ENCODE measurements around the gene MYO16.
"Not testable (repeated sequence)": the region's sequence is repeated elsewhere in the genome, so short reads cannot be mapped to it uniquely, and the experiment has no call there.

MYO16 gene

DNA sequence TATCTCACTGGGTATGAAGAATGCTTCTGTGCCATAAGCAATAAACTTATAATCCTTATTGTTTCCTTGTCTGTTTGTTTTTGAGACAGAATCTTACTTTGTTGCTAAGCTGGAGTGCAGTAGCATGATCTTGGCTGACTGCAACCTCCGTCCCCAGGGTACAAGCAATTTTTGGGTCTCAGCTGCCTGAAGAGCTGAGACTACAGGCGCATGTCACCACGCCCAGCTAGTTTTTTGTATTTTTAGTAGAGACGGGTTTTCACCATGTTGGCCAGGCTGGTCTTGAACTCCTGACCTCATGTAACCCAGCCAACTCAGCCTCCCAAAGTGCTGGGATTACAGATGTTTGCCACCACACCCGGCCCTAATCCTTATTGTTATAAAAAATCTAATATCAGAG lies 112.5 kb downstream of the MYO16 start:
- no peak for DNase-seq (ENCODE audit: low read depth in 2 of 2)

DNA sequence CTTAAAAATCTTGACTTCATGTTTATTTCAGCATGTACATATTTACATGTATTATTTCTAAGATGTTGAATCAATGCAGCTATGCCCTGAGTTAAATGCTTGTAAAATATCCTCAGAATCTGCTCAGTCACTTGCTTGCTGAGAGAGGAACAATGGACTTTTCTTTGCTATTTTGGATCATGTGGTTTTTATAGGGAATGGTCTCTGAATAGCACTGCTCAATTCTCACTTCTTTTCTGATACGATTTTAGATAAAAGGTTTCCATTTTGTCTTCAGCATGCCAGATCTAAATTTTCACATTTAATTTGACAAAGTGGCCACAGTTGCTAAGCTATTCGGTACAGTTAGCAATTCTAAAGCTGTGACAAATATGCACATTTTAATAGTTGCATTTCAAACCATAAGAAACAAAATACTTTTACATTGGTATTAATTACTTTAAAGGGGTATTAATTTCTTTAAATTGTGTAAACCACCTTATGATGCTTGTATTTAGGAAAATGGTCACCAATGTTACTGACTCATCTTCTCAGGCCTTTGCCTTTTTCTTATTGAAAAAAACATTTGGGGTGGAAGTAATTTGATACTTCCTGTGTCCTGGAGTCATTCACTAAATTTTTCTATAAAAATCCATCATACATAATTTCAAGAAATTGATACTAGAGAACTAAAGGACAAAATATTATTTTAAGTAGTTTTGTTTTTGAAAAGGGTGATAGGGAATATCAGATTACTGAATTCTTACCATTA lies 113.5 kb downstream of the MYO16 start:
- no peak for DNase-seq (ENCODE audit: low read depth in 2 of 2)

DNA sequence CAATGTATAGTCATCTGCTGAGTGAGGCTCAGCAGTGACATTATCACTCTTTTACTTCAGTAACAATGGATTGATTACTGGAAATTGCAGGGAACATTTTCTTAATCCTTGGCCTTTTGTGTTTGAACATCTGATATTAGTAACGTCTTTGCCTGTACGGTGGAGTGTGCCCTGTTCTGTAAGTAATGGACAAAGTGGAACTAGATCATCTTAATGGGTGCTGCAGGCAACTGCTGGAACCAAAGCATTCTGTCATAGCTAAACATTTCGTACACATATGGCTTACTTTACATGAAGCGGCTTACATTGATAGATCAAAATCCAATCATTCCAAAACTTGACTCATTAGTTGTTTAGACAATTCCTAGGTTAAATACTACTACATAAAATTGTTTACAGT lies 114.1 kb downstream of the MYO16 start:
- DNase-seq (ENCODE audit: low read depth in 2 of 2), result no peak

DNA sequence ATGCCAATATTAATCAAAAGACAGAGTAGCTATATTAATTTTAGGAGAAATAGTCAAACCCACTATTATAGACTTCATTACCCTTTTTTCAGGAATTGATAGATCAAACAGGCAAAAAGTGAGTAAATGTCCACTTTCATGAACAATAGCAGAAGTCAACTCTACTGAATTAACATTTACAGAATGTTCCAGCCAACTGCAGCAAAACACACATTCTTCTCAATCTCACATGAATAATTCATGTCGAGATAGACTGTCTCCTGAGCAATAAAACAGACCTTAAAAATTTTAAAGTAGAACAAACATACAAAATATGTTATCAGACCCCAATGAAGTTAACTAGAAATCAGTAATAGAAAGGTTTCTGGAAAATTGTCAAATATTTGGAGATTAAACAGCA lies 118.4 kb downstream of the MYO16 start:
- DNase-seq (ENCODE audit: low read depth in 2 of 2), result no peak

DNA sequence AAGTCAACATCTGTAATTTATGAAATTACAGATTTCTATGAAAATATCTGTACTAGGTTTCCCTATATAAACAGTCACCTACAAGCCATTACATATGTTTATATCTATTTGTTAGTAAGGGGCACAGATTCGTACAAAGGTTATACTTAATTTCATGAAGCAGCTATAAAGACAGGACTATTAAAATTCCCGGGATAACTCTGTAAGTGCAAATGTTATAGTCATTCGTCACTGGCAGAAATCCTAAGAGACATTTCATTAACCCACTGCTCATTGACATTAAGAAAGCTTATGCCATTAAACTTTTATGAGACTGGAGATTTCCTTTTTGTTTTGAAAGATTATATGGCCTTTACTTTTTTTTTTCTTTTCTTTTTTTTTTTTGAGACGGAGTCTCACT lies 122.9 kb downstream of the MYO16 start:
- no peak for DNase-seq (ENCODE audit: low read depth in 2 of 2)

DNA sequence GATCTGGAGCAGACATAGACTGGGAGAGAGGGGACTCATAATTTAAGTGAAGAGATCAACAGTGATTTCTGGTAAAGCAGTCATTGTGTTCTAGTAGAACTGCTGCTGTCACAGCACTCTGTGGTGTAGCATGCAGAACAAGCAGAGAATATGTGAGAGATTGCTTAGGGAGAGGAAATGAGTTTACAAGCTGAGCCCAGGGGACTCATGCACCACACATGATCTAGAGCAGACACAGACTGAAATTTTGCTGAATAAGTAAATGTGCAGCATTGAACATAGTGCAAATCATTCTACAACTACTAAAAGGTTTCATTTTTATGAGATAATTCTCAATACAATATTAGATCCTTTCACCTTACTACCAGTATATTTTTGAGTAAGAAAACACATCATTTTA lies 125.7 kb downstream of the MYO16 start:
- no peak for DNase-seq (ENCODE audit: low read depth in 2 of 2)

DNA sequence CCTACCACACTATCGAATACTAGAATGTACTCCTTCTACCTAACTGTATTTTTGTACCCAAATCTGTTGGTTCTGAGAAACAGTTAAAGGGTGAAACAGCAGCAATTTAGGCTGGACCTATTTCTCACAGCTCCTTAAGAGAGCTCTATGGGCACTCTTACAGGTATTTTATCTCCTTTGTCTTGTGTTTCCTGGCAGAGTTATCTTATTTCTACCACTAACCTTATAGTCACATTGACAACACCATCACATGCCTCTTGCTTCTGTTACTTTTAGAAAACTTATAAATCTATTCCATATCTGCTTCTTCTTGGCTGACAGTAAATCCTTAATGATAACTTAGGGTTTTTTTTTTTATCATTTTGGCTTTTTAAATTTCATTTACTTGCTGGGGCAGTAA lies 130.7 kb downstream of the MYO16 start:
- DNase-seq (ENCODE audit: low read depth in 2 of 2), result no peak

DNA sequence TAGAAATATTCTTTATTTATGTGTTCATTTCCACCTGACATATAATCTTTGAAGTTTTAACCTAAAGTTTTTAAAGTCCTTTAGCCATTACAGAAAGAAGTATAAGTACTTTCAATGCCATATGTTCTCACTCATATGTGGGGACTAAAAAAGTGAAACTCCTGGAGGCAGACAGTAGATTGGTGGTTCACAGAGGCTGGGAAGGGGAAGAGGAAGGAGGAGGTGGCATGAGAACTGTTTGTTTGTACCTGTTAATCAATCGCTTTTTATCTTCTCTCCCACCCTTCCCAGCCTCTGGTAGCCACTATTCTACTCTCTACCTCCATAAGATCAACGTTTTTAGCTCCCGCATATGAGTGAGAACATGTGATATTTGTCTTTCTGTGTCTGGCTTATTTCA lies 131.1 kb downstream of the MYO16 start:
- no peak for DNase-seq (ENCODE audit: low read depth in 2 of 2)

DNA sequence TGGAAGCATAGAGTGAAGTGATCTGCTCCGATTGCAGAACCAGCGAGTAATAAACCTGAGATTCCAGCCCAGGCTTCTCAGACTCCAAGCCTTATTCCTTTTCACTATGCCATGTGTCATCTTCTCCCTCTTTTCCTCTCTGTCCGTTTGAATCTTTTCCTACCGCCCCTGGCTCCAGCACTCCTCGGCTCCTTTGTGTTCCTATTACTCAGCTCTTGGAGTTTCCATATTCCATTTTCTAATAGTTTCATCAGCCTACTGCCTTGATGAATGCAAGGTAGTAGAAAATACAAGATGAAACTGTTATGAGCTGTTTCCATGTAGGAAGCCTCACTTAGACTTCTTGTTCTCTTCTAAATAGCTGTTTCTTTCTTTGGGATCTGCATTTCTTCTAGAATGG lies 138.6 kb downstream of the MYO16 start:
- DNase-seq (ENCODE audit: low read depth in 2 of 2), result no peak

DNA sequence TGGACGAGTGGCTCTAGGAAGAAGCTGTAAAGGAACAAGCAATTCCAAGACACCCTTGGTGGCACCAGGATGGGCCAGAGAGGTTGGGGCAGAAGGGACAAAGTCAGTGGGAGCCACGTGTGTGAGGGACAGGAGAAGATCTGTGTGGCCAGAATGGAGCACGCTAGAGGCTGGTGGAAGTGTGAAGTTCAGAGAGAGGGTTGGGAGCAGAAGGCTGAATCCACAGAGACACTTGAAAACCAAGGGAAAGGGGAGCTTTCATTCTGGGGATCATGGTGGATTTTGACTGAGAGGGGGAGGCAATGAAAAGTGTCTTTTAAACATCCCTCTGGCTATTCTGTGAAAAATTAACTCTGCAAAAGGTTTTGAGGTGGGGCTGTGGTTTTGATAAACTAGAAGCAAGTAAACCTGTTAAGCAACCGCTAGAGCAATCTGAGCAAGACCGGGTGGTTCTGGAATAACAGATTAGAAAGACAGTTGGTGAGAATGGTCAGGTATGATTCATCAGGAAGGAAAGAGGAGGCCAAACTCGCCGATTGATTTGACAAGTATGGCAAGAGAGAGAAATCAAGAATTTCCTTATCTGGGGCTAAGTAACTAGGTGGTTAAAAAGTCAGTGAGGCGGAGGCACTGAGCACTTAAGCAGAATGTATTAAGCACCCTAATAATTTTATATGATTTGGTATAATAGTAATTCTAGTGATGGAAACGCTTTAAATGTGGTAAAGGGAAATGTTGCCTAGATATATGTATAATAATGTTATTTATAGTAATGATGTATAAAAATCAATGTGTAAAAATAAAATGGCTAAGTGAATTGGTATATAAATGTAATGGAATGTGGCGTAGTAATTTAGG lies 140.0 kb downstream of the MYO16 start:
- no peak for DNase-seq (ENCODE audit: low read depth in 2 of 2)

DNA sequence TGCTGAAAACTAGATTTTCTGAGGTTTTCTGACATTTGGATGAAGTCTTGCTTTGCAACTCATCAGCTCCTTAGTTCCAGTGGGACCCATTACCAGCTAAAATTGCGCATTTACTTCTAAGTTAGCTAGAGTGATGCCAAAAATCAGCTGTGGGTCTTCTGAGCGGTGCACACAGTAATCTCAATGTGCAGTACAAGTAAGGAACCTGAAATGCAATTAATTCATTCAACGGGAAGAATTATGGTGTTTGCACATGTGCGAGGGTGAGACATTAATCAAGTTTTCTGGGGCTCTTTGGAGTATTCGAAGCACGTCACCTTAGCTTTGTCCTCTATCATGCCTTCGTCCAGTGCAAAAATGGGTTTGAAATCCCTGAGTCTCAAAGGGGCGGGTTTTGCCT lies 146.2 kb downstream of the MYO16 start:
- no peak for DNase-seq (ENCODE audit: low read depth in 2 of 2)

DNA sequence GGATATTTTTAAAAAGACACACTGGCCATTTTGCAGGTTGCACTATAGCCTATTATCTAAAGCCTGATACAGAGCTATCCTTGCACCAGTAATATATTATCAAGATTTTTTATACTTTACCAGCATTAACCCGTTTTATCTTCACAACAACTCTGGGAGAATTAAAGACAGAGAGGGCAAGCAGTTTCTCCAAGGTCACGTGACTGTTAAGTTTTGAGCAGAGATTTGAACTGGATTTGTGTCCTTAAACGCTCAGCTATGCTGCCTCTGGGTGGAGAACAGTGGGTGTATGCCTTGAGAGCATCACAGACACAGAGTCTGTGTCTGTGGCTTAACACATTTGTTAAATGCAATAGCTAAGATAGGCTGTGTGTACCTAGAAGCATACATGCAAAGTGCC lies 147.2 kb downstream of the MYO16 start:
- no peak for DNase-seq (ENCODE audit: low read depth in 2 of 2)

DNA sequence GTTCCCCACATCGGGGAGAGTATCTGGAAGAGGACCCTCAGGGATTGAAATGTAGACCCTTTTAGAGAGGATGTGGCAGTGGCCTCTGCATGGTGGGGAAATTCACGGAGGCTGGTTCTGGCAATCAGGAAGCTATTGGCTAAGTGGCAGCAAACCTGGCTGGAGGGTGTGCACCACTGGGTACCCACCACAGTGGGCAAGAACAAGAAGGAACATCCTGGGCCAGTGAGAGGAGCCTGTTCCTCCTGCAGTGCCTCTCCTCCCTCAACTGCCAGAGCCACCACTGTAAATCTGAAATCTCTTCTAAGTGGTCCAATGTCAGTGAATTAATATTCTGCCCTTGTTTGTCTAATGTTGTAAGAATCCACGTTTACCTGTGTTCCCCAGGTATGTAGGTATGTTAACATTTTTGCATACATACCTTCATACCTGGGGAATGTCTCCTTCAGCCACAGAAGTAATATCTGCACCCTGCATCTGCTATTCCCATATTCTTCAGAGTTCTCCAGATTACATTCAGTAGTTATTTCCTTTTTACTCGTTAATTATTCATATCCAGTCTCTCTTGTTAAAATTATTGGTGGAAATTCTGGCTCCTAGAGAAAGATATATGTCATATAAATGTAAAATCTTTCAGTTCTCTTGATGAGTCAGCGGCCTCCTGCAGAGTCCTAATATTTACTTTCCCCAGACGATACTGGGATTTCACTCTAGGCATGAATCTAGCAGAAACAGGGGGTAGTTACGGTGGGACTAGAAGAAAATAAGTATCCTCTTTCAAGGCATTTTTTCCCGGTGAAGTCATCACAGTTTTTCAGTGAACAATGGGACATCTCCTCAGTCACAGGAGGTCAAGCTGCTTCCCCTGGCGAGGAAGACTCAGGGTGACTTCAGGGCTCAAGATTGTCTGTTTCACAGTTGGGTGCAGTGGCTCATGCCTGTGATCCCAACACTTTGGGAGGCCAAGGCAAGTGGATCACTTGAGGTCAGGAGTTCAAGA lies 148.3 kb downstream of the MYO16 start:
- no peak for DNase-seq (ENCODE audit: low read depth in 2 of 2)

DNA sequence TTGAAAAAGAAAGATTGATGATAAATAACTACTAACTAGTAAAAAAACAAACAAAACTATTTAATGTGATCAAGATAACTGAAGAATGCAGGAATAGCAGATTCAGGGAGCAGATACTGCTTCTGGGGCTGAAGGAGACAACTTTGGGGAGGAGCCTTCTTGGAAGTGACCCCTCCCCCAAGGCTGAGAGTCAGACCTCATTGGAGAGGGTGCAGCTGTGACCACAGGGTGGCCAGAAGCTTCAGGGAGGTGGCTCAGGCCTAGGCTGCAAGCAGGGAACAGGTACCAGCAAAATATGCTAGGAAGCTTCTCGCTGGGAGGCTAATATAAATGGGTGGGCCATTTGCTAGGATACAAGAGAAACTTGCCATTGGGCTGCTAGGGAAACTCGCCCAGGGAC lies 149.9 kb downstream of the MYO16 start:
- no peak for DNase-seq (ENCODE audit: low read depth in 2 of 2)

DNA sequence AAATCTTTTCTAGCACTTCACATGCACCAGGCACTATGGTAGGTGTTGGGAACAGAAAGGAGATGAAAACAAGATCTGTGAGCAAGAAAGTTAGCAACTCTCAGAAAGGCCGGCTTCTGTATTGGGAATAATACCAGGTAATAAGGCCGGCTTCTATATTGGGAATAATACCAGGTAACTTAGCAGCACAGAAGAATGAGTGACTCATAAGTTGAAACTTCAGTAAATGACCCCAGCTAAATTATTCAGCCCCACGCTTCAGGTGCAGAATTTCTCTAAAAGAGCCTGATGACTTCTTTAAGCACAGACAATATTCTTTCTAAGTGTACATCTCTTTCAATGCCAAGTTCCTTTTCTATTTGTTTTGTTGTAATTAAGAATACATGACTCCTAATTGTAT lies 151.3 kb downstream of the MYO16 start:
- no peak for DNase-seq (ENCODE audit: low read depth in 2 of 2)

DNA sequence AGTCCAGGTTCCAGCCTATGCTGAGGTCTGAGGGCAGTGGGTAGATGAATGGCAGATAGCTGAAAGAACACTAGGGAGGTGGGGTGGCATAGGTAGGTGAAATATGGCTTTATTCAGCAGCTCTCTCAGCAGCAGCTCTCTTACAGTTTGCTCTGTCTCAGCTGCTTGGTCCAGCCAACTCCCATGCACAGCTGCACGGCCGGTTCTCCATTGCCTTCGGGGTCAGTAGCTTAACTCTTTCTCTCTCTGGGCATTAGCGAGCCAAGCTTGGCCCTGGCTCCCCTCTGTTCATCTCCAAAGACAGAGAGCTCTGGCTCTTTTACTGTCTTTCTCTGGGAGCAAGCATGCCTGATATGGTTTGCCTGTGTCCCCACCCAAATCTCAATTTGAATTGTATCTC lies 151.9 kb downstream of the MYO16 start:
- no peak for DNase-seq (ENCODE audit: low read depth in 2 of 2)

DNA sequence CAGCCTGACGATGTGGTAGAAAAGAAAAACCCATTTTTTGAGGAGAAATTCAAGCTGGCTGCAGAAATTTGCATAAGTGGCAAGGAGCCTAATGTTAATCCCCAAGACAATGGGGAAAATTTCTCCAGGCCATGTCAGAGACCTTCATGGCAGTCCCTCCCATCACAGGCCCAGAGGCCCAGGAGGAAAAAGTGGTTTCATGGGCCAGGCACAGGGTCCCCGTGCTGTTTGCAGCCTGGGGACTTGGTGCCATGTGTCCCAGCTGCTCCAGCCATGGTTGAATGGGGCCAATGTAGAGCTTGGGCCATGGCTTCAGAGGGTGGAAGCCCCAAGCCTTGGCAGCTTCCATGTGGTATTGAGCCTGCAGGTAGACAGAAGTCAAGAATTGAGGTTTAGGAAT lies 153.1 kb downstream of the MYO16 start:
- DNase-seq (ENCODE audit: low read depth in 2 of 2), result not testable (repeated sequence)

DNA sequence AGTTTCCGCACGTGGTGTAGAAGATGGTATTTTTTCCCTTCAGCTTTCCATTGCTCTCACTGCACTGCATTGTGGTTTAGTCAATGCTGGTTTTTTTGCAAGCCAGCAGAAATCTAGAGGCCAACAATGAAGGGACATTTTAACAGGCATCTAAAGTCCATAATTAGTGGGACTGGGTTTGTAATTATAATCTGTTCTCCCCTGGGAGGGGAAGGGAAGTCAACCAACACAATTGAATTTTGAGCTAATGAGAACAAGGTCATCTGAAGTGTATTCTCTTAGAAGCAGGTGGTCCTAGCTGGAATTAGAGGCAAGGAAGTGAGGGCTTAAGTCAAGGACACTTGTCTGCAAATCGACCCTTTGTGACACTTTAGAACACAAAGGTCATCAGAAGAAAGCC lies 156.4 kb downstream of the MYO16 start:
- no peak for DNase-seq (ENCODE audit: low read depth in 2 of 2)

DNA sequence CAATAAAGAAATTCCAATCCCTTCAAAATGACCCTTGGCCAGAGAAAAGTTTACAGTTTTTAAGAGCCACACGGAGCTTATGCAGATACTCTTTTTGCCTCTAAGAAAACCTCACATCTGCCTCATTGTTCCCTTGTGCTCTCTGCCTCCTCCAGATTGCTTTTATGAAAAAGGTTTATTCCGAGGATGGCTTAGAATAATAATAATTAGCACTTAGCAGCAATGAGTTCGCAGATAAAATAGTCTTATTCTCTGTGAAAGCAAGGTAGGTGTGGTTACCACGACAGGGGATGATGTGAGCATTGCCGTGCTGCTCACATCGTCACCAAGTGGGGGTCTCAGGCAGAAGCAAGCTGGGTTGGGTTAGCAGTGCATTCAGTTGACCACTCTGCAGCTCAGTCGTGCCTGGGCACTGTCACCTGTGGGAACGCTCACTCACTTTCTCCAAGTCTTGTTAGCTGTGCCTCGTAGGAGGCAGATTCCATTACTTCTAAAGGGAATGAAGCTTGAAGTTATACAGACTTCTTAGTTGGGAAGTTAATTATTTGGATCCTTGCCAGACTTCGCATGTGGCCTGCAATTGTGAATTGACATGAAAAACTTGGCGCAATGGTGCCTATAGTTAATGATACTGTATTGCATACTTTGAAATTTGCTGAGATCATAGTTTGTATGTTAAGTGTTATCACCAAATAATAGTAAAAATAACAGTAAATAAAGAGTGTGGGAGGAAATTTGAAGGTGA lies 157.2 kb downstream of the MYO16 start:
- no peak for DNase-seq (ENCODE audit: low read depth in 2 of 2)

DNA sequence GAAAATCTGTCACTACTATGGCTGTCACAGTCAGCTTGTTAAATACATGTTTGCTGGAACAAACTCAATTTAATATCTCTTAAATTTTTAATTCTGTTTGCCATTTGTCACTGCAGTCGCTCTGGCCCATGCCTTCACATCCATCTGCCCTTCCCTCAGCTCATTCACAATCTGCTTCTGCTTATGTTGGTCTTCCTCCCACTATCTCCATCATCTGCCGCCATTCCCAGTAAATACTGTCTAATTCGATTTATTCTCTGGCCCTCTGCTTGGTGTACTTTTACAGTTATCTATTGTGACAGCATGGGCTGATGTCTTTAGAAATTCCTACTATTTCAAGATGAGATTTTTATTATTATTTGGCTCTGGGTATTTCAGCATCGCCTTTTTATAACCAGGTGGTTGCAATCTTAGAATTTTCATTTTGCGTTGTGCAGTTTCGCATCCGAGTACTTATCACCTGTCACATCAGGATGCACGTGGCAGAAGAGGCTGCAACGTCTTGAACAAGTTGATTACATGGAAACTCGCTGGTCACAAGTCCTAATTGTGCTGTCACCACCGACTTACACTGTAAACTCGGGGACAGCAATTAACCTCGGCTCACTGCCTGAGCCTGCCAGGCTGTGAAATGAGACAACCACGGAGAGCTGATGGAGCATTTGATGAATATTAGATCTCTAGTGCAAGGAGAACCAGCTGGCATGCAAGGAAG lies 158.4 kb downstream of the MYO16 start:
- DNase-seq (ENCODE audit: low read depth in 2 of 2), result no peak

DNA sequence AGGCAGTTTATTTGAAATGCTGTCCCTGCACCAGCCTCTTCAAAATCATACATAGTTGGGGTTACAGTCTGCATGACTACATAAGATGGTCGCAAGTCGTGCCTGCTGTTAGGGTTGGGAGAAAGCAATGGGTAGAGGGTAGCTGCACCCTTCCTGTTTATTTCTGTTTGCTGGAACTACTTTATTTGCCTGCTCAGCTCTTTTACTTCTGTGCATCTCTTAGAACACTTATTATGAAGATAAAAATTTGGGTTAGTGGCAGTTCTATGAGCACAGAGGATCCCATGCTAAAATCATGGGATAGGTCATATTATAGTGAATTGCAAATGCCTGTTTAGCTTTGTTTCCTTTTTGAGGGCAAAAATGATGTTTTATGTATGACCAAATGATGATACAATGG lies 160.1 kb downstream of the MYO16 start:
- DNase-seq (ENCODE audit: low read depth in 2 of 2), result no peak

Data from stimulated activated CD4-positive, alpha-beta T cell treated with anti-CD3 and anti-CD28 coated beads, Interleukin-15, amount 100 ng/mL, for 48 hours (primary cell).